Loucy (cell line): ENCODE data around the gene CYTH1.

ENCODE experiments used
- H2AFZ ChIP-seq: fragments of 200-600 bp; sonication (generic); 2 replicates; pipeline ENCODE4 v1.6.0; 2016; ENCODE audit warnings: antibody characterized with exemption, mild to moderate bottlenecking, low read length, moderate library complexity
- H3F3A ChIP-seq: fragments of 200-600 bp; 2 replicates; pipeline ENCODE4 v1.6.0; 2016; ENCODE audit warnings: antibody characterized with exemption, low read depth, mild to moderate bottlenecking
- H3K27me3 ChIP-seq: fragments of 200-600 bp; sonication (generic); 2 replicates; pipeline ENCODE4 v1.6.1; 2014; ENCODE audit warnings: low read length, mild to moderate bottlenecking; ENCODE audit not compliant: insufficient read depth, poor library complexity, severe bottlenecking
- H3K36me3 ChIP-seq: fragments of 200-600 bp; sonication (generic); 2 replicates; pipeline ENCODE4 v1.6.1; 2016; ENCODE audit warnings: low read length; ENCODE audit not compliant: insufficient read depth
- H3K4me1 ChIP-seq: fragments of 200-600 bp; sonication (generic); 2 replicates; pipeline ENCODE4 v1.5.1; 2014; ENCODE audit warnings: low read length, mild to moderate bottlenecking; ENCODE audit not compliant: insufficient read depth, poor library complexity, severe bottlenecking
- H3K4me2 ChIP-seq: fragments of 200-600 bp; sonication (generic); 2 replicates; pipeline ENCODE4 v1.6.0; 2014; ENCODE audit warnings: antibody characterized with exemption, low read length, low read depth, mild to moderate bottlenecking; ENCODE audit not compliant: poor library complexity, severe bottlenecking
- H3K4me3 ChIP-seq: fragments of 200-600 bp; sonication (generic); 2 replicates; pipeline ENCODE4 v1.5.1; 2014; ENCODE audit warnings: low read length, mild to moderate bottlenecking, mixed read lengths; ENCODE audit not compliant: poor library complexity, severe bottlenecking
- H3K79me2 ChIP-seq: fragments of 200-600 bp; sonication (generic); 2 replicates; pipeline ENCODE4 v1.6.1; 2014; ENCODE audit warnings: low read length; ENCODE audit not compliant: insufficient read depth
- H3K9ac ChIP-seq: fragments of 200-600 bp; sonication (generic); 2 replicates; pipeline ENCODE4 v1.6.0; 2014; ENCODE audit warnings: mild to moderate bottlenecking, low read depth, low read length, moderate library complexity; ENCODE audit not compliant: poor library complexity, severe bottlenecking
- H3K9me2 ChIP-seq: fragments of 200-600 bp; sonication (generic); replicated peaks from 2 replicates; pipeline ENCODE4 v1.6.1; 2016; ENCODE audit warnings: low read depth, low read length, mixed read lengths
- H3K9me3 ChIP-seq: fragments of 200-600 bp; sonication (generic); 2 replicates; pipeline ENCODE4 v1.6.1; 2014; ENCODE audit warnings: mild to moderate bottlenecking, antibody characterized with exemption, low read length, low read depth; ENCODE audit not compliant: insufficient read depth
- H4K20me1 ChIP-seq: fragments of 200-600 bp; sonication (generic); 2 replicates; pipeline ENCODE4 v1.6.0; 2014; ENCODE audit warnings: antibody characterized with exemption, low read length, mild to moderate bottlenecking; ENCODE audit not compliant: insufficient read depth, poor library complexity, severe bottlenecking
- CTCF ChIP-seq: fragments of 200-600 bp; sonication (generic); conservative IDR thresholded peaks from 2 replicates; pipeline ENCODE4 v1.5.1; 2014; ENCODE audit warnings: mild to moderate bottlenecking, antibody characterized with exemption, low read length
- EZH2phosphoT487 ChIP-seq: fragments of 200-600 bp; IDR thresholded peaks from 2 replicates; pipeline ENCODE4 v1.6.1; 2018; ENCODE audit warnings: antibody characterized with exemption, mild to moderate bottlenecking, moderate library complexity, borderline replicate concordance

Gene CYTH1

GRCh38 chr17:78742901-78743300, 39.2 kb downstream of the CYTH1 start:
- Histone ChIP-seq H3K4me2 (no peak overlapping the region), H3K27me3 (no peaks in the 10 kb centered on the region), H3K9me2 (no peaks in the 10 kb centered on the region), H2AFZ (no peak overlapping the region), H3K4me1 (peaks cover 82% of the 10 kb centered on the region), H3K9me3 (no peaks in the 10 kb centered on the region), H3F3A (peaks cover 20% of the 10 kb centered on the region), H3K4me3 (no peak overlapping the region), H3K79me2 (peaks cover 94% of the 10 kb centered on the region), H3K9ac (no peak overlapping the region), H3K36me3 (peaks cover 3% of the 10 kb centered on the region; the same call in 1 of the 2 replicates), H4K20me1 (peaks cover 8% of the 10 kb centered on the region)
- TF ChIP-seq EZH2phosphoT487: no peak

DNA sequence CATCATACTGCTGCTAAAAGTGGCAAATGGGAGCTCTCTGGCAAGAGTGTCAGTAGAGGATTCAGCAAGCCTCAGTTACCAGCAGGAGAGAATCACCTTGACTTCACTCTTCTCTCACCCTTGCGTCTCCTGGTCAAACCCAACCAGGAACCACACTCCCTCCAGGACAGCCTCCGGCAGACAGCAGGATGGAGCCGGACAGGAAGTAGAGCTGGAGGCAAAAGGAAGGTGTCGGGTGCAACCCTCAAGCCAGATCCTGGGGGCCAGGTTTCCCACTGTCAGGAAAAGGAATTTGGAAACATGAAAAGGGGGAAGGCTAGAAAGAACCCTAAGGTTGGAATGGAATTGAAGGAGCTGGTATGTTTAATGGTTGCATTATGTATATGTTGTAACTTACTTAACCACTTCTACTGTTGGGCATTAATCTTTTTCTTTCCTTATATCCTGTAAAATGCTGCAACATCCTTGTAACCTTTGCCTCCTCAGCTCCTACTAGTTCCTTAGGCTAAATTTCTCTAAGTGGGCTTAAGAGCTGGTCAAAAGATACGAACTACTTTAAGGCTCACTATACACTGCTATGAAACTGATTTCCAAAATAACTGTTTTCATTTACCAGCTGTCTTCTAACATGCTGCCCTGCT, 40.3 kb downstream of the CYTH1 start:
- peaks cover 94% of the 10 kb centered on the region for H3K79me2 ChIP-seq

GRCh38 chr17:78739331-78739931, 42.6 kb downstream of the CYTH1 start:
- peaks cover 78% of the 10 kb centered on the region for H3K4me1 ChIP-seq
- peak overlapping the region; percentile 76 for H3K4me2 ChIP-seq
- no peak overlapping the region for H2AFZ ChIP-seq
- peaks cover 15% of the 10 kb centered on the region for H3F3A ChIP-seq
- peaks cover 94% of the 10 kb centered on the region for H3K79me2 ChIP-seq
- peaks cover 30% of the 10 kb centered on the region for H4K20me1 ChIP-seq
- H3K36me3 ChIP-seq: peaks cover 3% of the 10 kb centered on the region; the same call in 1 of the 2 replicates
- H3K9me3 ChIP-seq: no peaks in the 10 kb centered on the region
- H3K9me2 ChIP-seq: no peaks in the 10 kb centered on the region
- TF ChIP-seq EZH2phosphoT487 (no peak), CTCF (no peak)
- no peaks in the 10 kb centered on the region for H3K27me3 ChIP-seq
- H3K4me3 ChIP-seq: peak overlapping the region; percentile 41
- peak overlapping the region; percentile 44 for H3K9ac ChIP-seq

More for the DNA sequence above, 40.3 kb downstream of the CYTH1 start:
- H3K27me3 ChIP-seq: no peaks in the 10 kb centered on the region
- H4K20me1 ChIP-seq: peaks cover 12% of the 10 kb centered on the region
- peaks cover 82% of the 10 kb centered on the region for H3K4me1 ChIP-seq
- no peak overlapping the region for H2AFZ ChIP-seq
- peaks cover 15% of the 10 kb centered on the region for H3F3A ChIP-seq
- H3K9me3 ChIP-seq: no peaks in the 10 kb centered on the region
- H3K4me2 ChIP-seq: peak overlapping the region; percentile 13
- TF ChIP-seq CTCF (no peak), EZH2phosphoT487 (no peak)
- no peaks in the 10 kb centered on the region for H3K9me2 ChIP-seq
- H3K9ac ChIP-seq: peak overlapping the region; percentile 42
- H3K4me3 ChIP-seq: no peak overlapping the region
- peaks cover 3% of the 10 kb centered on the region; the same call in 1 of the 2 replicates for H3K36me3 ChIP-seq
